Trophoblast cell (in vitro differentiated cells and primary cell): Measurements from ENCODE around the gene DDX3Y. TPM values are rescaled to one million over a fixed set of nuclear protein-coding genes. Genes with fewer than 3 reads are reported as not detected.

Experiments used
- DNase-seq, 2 donors: peaks; one replicate each; pipeline ENCODE4 v3.0.0-alpha.2; 2016
- H2AFZ ChIP-seq: 2 replicates; pipeline ENCODE4 v1.6.1; 2013; ENCODE audit warnings: low read length, moderate library complexity, mild to moderate bottlenecking; ENCODE audit not compliant: insufficient read depth, poor library complexity
- H2AK5ac ChIP-seq: 2 replicates; pipeline ENCODE4 v1.6.1; 2013; ENCODE audit warnings: mild to moderate bottlenecking, low read length
- H2BK120ac ChIP-seq: 2 replicates; pipeline ENCODE4 v1.6.1; 2013; ENCODE audit warnings: low read length, mild to moderate bottlenecking, moderate library complexity; ENCODE audit not compliant: insufficient read depth, poor library complexity
- H2BK12ac ChIP-seq: 2 replicates; pipeline ENCODE4 v1.6.1; 2013; ENCODE audit warnings: mild to moderate bottlenecking, low read length, moderate library complexity
- H2BK5ac ChIP-seq: 2 replicates; pipeline ENCODE4 v1.6.1; 2013; ENCODE audit warnings: low read length, low read depth, moderate library complexity, mild to moderate bottlenecking; ENCODE audit not compliant: poor library complexity
- H3K14ac ChIP-seq: 2 replicates; pipeline ENCODE4 v1.6.1; 2013; ENCODE audit warnings: mild to moderate bottlenecking, low read length
- H3K18ac ChIP-seq: 2 replicates; pipeline ENCODE4 v1.6.1; 2013; ENCODE audit warnings: mild to moderate bottlenecking, low read length
- H3K23ac ChIP-seq: 2 replicates; pipeline ENCODE4 v1.6.1; 2013; ENCODE audit warnings: low read length
- H3K27ac ChIP-seq: 2 replicates; pipeline ENCODE4 v1.5.1; 2013; ENCODE audit warnings: low read depth, mild to moderate bottlenecking, inconsistent platforms, low read length, moderate library complexity
- H3K27me3 ChIP-seq: 2 replicates; pipeline ENCODE4 v1.6.1; 2013; ENCODE audit warnings: inconsistent platforms, mild to moderate bottlenecking, low read length, moderate library complexity; ENCODE audit not compliant: insufficient read depth
- H3K36me3 ChIP-seq, 2 experiments: 1 replicate in 1 of 2; 2 replicates in 1 of 2; pipeline ENCODE4 v1.6.1; 2013; ENCODE audit warnings: low read length in 2 of 2, mild to moderate bottlenecking in 2 of 2, moderate library complexity in 1 of 2; ENCODE audit not compliant: insufficient read depth in 2 of 2, control insufficient read depth in 1 of 2
- H3K4ac ChIP-seq: 2 replicates; pipeline ENCODE4 v1.6.1; 2013; ENCODE audit warnings: low read depth, mild to moderate bottlenecking, low read length, moderate library complexity
- H3K4me1 ChIP-seq, 2 experiments: 1 replicate in 1 of 2; 2 replicates in 1 of 2; pipeline ENCODE4 v1.6.1; 2013; ENCODE audit warnings: low read length in 2 of 2, mild to moderate bottlenecking in 2 of 2, moderate library complexity in 1 of 2; ENCODE audit not compliant: insufficient read depth in 2 of 2, control insufficient read depth in 1 of 2
- H3K4me2 ChIP-seq: 2 replicates; pipeline ENCODE4 v1.6.1; 2013; ENCODE audit warnings: inconsistent platforms, mild to moderate bottlenecking, low read length, moderate library complexity
- H3K4me3 ChIP-seq: 2 replicates; pipeline ENCODE4 v1.5.1; 2013; ENCODE audit warnings: mild to moderate bottlenecking, low read depth, low read length, inconsistent platforms
- H3K79me1 ChIP-seq: one replicate; pipeline ENCODE4 v1.6.1; 2013; ENCODE audit warnings: low read length
- H3K79me2 ChIP-seq: 2 replicates; pipeline ENCODE4 v1.6.1; 2013; ENCODE audit warnings: low read length, mild to moderate bottlenecking; ENCODE audit not compliant: control insufficient read depth, insufficient read depth, poor library complexity
- H3K9ac ChIP-seq: 2 replicates; pipeline ENCODE4 v1.6.1; 2013; ENCODE audit warnings: mild to moderate bottlenecking, low read length
- H3K9me3 ChIP-seq: 2 replicates; pipeline ENCODE4 v1.6.1; 2013; ENCODE audit warnings: low read depth, mild to moderate bottlenecking, control low read depth, inconsistent platforms, low read length; ENCODE audit not compliant: insufficient read depth
- H4K12ac ChIP-seq: 2 replicates; pipeline ENCODE4 v1.6.1; 2013; ENCODE audit warnings: low read depth, mild to moderate bottlenecking, low read length, moderate library complexity
- H4K8ac ChIP-seq: 2 replicates; pipeline ENCODE4 v1.6.1; 2013; ENCODE audit warnings: low read depth, mild to moderate bottlenecking, low read length, moderate library complexity
- H4K91ac ChIP-seq: one replicate; pipeline ENCODE4 v1.6.1; 2013; ENCODE audit warnings: low read depth, mild to moderate bottlenecking, low read length, moderate library complexity
- WGBS: extraction: QIAGEN DNeasy Blood & Tissue Kit; methylation state at CpG from one replicate; pipeline ENCODE4 v1.1.7; 2013; ENCODE audit warnings: missing lambda C conversion rate; ENCODE audit not compliant: insufficient read length, insufficient coverage; ENCODE audit errors: extremely low coverage; 5-methylcytosine and 5-hydroxymethylcytosine counted together
- polyA plus RNA-seq: library from polyadenylated mRNA; stranded (reverse); fragments of 200-250 nt; gene quantifications from 2 replicates; pipeline ENCODE4 v1.2.3, GENCODE V29; 2013

Gene DDX3Y
- 55.5 and 56.7 TPM in 2 replicates for polyA plus RNA-seq

DNA sequence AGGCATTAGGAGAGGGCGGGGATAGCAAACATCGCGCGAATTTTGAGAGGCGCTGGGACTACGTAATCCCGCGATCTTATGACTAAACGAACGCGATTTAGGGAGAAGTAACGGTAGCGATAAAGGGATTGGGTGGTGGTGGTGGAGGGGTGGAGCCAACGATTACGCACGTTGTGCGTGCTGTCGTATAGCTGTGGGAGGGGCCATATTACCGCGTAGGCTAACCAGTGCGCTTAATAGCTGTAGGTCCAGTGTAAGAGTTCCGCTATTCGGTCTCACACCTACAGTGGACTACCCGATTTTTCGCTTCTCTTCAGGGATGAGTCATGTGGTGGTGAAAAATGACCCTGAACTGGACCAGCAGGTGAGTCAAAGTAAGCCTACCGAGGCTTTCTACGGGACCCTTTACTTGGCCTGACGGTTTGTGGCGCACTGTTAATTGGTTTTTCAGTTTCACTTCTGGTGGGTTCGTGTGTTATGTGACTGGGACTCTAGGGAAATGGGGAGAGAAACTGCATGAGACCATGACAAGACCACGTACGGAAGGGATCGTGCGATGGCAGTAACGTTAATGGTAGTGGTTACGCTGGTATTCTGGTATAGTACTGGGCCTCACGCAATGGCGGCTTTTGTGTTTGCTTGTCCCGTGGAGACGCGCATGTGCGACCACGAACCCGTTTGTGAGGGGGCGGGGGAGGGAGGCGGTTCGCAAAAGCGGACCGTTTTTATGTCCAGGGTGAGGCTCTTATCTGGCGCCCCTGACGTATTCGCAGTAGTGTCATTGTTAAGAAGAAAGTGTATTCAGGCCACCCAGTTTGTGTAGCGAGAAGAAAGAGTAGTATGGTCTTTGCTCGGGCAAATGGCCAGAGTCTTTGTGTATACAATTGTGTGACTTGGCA, at the start of gene DDX3Y:
Gene DDX3Y, plus strand, starts transcription at position 251 of the 899 bp plus-strand sequence. Its CDS starts 69 bp downstream, at position 320.
- peak within 1 kb of the TSS; percentile 57 for H3K4me2 ChIP-seq
- H2BK5ac ChIP-seq: peak within 1 kb of the TSS; percentile 60
- H3K27me3 ChIP-seq: no peaks in the 10 kb centered on the region
- H3K4ac ChIP-seq: peak within 1 kb of the TSS; percentile 21
- no peaks in the 10 kb centered on the region for H3K4me1 ChIP-seq
- H3K9me3 ChIP-seq: no peaks in the 10 kb centered on the region
- DNase-seq: peak in 1 of 2 donors; percentile 84
- H4K91ac ChIP-seq: peak within 1 kb of the TSS; percentile 53
- H4K8ac ChIP-seq: peak within 1 kb of the TSS; percentile 87
- no peak within 1 kb of the TSS for H3K18ac ChIP-seq
- H2BK12ac ChIP-seq: no peak within 1 kb of the TSS
- H3K27ac ChIP-seq: peak within 1 kb of the TSS; percentile 79
- peak within 1 kb of the TSS; percentile 16 for H3K14ac ChIP-seq
- no CpG with 5 or more reads among the region's 54 CpGs for WGBS
- peak within 1 kb of the TSS; percentile 44 for H4K12ac ChIP-seq
- H2BK120ac ChIP-seq: no peak within 1 kb of the TSS
- no peaks in the 10 kb centered on the region for H3K36me3 ChIP-seq
- peak within 1 kb of the TSS; percentile 87 for H3K4me3 ChIP-seq
- no peak within 1 kb of the TSS for H3K23ac ChIP-seq
- H2AFZ ChIP-seq: peak within 1 kb of the TSS; percentile 18
- peaks cover 5% of the 10 kb centered on the region for H3K79me1 ChIP-seq
- peak within 1 kb of the TSS; percentile 76 for H3K9ac ChIP-seq
- H2AK5ac ChIP-seq: peak within 1 kb of the TSS; percentile 15
- peaks cover 2% of the 10 kb centered on the region for H3K79me2 ChIP-seq

DNA sequence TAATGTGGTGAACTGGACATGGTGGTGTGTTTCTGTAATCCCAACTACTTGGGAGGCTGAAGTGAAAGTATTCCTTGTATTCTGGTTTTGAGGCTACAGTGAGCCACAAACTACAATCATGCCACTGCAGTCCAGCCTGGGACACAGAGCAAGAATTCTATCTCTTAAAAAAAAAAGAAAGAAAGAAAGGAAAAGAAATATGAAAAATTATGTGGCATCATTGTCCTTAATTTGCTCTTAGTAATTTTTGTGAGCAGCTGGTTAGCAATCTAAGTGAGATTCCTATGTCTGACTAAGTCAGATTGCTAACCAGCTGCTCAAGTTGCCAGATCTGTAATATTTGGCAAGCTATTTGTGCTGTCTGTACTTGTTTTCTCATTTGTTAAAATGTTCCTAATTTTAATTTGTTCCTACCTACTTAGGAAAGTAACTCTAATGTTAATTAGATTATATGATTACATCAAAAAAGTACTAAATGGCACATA, 48.8 kb upstream of the DDX3Y start:
- Histone ChIP-seq H3K4me1 (no peaks in the 10 kb centered on the region), H3K4me3 (no peak overlapping the region), H3K9ac (no peak overlapping the region), H3K9me3 (no peaks in the 10 kb centered on the region), H4K8ac (no peak overlapping the region), H2BK120ac (no peak overlapping the region), H2AFZ (no peak overlapping the region), H3K79me1 (no peaks in the 10 kb centered on the region), H3K36me3 (peaks cover 7 to 10% of the 10 kb centered on the region in 2 experiments), H3K14ac (no peak overlapping the region), H3K27me3 (no peaks in the 10 kb centered on the region), H4K12ac (no peak overlapping the region), H2BK5ac (no peak overlapping the region), H3K4me2 (no peak overlapping the region), H3K4ac (no peak overlapping the region), H3K79me2 (no peaks in the 10 kb centered on the region), H4K91ac (no peak overlapping the region), H3K23ac (no peak overlapping the region), H2AK5ac (no peak overlapping the region), H3K27ac (no peak overlapping the region), H2BK12ac (no peak overlapping the region), H3K18ac (no peak overlapping the region)
- no peak for DNase-seq

DNA sequence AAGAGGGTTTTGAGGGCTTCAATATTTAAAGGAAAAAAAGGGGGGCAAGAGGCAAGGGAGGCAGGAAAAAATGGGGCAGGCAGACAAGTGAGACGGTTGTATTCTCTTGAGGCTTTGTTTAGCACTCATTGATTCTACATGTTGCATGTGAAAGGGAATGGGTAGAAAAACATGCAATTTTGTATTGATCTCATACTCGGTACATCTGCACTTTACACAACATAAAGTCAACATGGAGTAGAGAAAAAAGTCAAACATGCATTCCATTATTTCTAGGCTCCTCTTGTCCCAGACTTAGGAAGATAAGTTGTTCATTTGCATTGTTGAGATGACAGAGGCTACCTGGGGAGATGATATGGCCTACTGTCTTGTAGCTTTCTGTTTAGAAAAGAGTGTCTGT, 36.7 kb upstream of the DDX3Y start:
- Histone ChIP-seq H3K9me3 (no peaks in the 10 kb centered on the region), H4K12ac (no peak overlapping the region), H2BK120ac (no peak overlapping the region), H4K8ac (no peak overlapping the region), H3K27me3 (no peaks in the 10 kb centered on the region), H3K18ac (no peak overlapping the region), H3K4ac (no peak overlapping the region), H2AK5ac (no peak overlapping the region), H3K14ac (no peak overlapping the region), H3K4me1 (no peaks in the 10 kb centered on the region), H2AFZ (no peak overlapping the region), H3K79me1 (no peaks in the 10 kb centered on the region), H2BK5ac (no peak overlapping the region), H3K4me2 (no peak overlapping the region), H4K91ac (no peak overlapping the region), H3K4me3 (no peak overlapping the region), H3K79me2 (no peaks in the 10 kb centered on the region), H3K23ac (no peak overlapping the region), H2BK12ac (no peak overlapping the region), H3K27ac (no peak overlapping the region), H3K9ac (no peak overlapping the region), H3K36me3 (no peaks in the 10 kb centered on the region)
- DNase-seq: no peak
- WGBS: no CpG with 5 or more reads among the region's 2 CpGs

DNA sequence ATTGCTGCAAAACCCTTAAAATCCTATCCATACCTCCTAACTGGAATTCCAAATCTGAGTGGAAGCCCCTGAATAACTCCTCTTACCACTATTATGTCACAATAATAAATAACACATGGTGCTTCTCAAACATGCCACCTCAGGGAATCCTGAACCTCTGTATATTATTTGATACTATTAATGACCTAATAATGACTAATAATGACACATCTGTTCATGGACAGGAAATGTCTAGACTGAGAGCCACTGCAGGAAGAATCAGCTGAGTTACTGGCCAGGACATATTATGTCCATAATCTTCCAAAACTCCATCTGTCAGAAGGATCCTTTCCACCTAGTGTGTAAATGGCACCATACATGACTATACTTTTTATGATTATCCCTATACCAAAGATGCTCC, 7.7 kb upstream of the DDX3Y start:
- no peak overlapping the region for H4K91ac ChIP-seq
- no peak overlapping the region for H3K14ac ChIP-seq
- H3K79me2 ChIP-seq: no peaks in the 10 kb centered on the region
- no peak overlapping the region for H2BK120ac ChIP-seq
- H3K27ac ChIP-seq: no peak overlapping the region
- H3K4me1 ChIP-seq: no peaks in the 10 kb centered on the region
- no peak overlapping the region for H2AK5ac ChIP-seq
- no peak overlapping the region for H3K4me2 ChIP-seq
- H2BK5ac ChIP-seq: no peak overlapping the region
- no peaks in the 10 kb centered on the region for H3K36me3 ChIP-seq
- DNase-seq: no peak
- no peak overlapping the region for H2BK12ac ChIP-seq
- no peak overlapping the region for H4K12ac ChIP-seq
- no peaks in the 10 kb centered on the region for H3K79me1 ChIP-seq
- no peaks in the 10 kb centered on the region for H3K9me3 ChIP-seq
- no peaks in the 10 kb centered on the region for H3K27me3 ChIP-seq
- H4K8ac ChIP-seq: no peak overlapping the region
- no peak overlapping the region for H3K23ac ChIP-seq
- no peak overlapping the region for H3K4ac ChIP-seq
- H3K9ac ChIP-seq: no peak overlapping the region
- no peak overlapping the region for H2AFZ ChIP-seq
- H3K4me3 ChIP-seq: no peak overlapping the region
- no peak overlapping the region for H3K18ac ChIP-seq
